Esophagus squamous epithelium (tissue), 5 donors: Measurements from ENCODE around the gene RMND5B. TPM values are rescaled to one million over a fixed set of nuclear protein-coding genes. Genes with fewer than 3 reads are reported as not detected.

Source experiments
- DNase-seq: peaks from one replicate; lab custom pipeline; 2025; lab: John Stamatoyannopoulos, UW
- H3K27ac ChIP-seq, 4 donors: fragments of 200-600 bp; sonication (generic); one replicate each; pipeline ENCODE4 v1.5.1; 2016 to 2019; ENCODE audit warnings: mild to moderate bottlenecking in 1 of 4
- H3K27me3 ChIP-seq, 4 donors: fragments of 200-600 bp; sonication (generic); 1 replicate in 3 of 4; 2 replicates in 1 of 4; pipeline versions ENCODE4 v1.5.1 to v1.6.0; 2017 to 2021; ENCODE audit warnings: antibody characterized with exemption in 1 of 4
- H3K36me3 ChIP-seq, 3 donors: fragments of 200-600 bp; sonication (generic); one replicate each; pipeline ENCODE4 v1.5.1; 2016 to 2019
- H3K4me1 ChIP-seq, 3 donors: fragments of 200-600 bp; sonication (generic); one replicate each; pipeline ENCODE4 v1.5.1; 2017 to 2019
- H3K4me3 ChIP-seq, 4 donors: fragments of 200-600 bp; sonication (generic); 1 replicate in 3 of 4; 2 replicates in 1 of 4; pipeline ENCODE4 v1.5.1; 2016 to 2019; ENCODE audit warnings: mild to moderate bottlenecking in 2 of 4, moderate library complexity in 1 of 4
- H3K9me3 ChIP-seq, 3 donors: fragments of 200-600 bp; sonication (generic); one replicate each; pipeline ENCODE4 v1.5.1; 2016 to 2019
- POLR2A ChIP-seq, 4 donors: fragments of 450-650 bp; IDR thresholded peaks; one replicate each; pipeline ENCODE4 v1.6.1; 2017; ENCODE audit warnings: antibody characterized with exemption in 4 of 4, mild to moderate bottlenecking in 4 of 4, moderate library complexity in 3 of 4
- WGBS, 2 donors: methylation state at CpG; one replicate each; pipeline ENCODE4 v1.1.5; 2018; 5-methylcytosine and 5-hydroxymethylcytosine counted together
- intact Hi-C: fragments of 100-400 bp; cut with DNase I; formaldehyde crosslinking; loops from one replicate; pipeline ENCODE4 v1.15.0; 2022
- total RNA-seq, 4 donors: library from RNA; depleted of rRNA; stranded (reverse); fragments of >200 nt; gene quantifications; one replicate each; pipeline ENCODE4 v1.1.0, GENCODE V29; 2016
- TF ChIP-seq, protein P1 (sequence below), 6 experiments: fragments of 450-650 bp in 4 of 6; fragments of 200-600 bp in 2 of 6; sonication (generic) in 2 of 6; IDR thresholded peaks; one replicate each; pipeline ENCODE4 v1.5.1; 2016 to 2019; ENCODE audit warnings: antibody characterized with exemption in 6 of 6, mild to moderate bottlenecking in 4 of 6, moderate library complexity in 4 of 6
- donor health status: DM: yes; HTN: yes; CAD: no.

The RMND5B gene
- total RNA-seq, 4 donors from 2014 or later, result 43.9 to 88.1 (median 64.4) TPM

DNA sequence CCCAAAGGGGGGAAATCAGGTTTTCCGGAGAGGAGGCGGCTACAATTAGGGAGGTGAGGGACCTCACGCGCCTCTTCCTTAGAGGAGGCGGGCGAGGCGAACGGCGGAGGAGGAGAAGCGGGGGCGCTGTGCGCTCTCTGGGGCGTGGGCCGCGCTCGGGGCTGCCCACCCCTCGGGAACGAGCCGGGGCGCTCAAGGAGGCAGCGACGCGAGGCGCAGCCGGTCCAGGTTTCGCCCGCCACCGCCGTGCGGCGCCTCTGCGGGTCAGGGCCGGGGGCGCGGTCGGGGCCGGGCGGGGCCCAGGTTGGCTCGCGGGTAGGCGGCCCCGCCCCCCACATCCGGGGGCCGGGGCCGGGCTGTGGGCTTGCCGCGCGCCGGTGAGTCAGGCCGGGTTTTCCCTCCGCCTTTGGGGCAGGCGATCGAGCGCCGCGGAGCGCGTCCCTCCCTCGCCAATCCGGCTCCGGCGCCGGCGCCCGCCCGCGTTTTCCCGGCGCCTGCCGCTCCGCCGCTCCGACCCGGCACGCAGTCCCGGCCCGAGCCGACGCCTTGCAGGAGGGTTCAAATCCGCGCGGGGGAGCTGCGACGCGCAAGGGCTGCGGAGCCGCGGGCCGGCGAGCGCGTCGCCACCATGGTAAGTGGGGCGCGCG, 17.6 kb upstream of the RMND5B start, which contains the start of gene N4BP3:
Gene N4BP3, plus strand, starts transcription at position 392 of the 647 bp plus-strand sequence. CDS start 6,052 bp downstream, outside the sequence.
- H3K9me3 ChIP-seq, result no peaks in the 10 kb centered on the region
- H3K36me3 ChIP-seq, result no peaks in the 10 kb centered on the region
- H3K27me3 ChIP-seq, result peaks cover 0 to 65% (median 3%) of the 10 kb centered on the region in 4 donors
- TF ChIP-seq POLR2A (IDR thresholded peaks at IDR 0.05), result peak in 2 of 4 donors; percentile 42 to 51
- TF ChIP-seq, protein P1, sequence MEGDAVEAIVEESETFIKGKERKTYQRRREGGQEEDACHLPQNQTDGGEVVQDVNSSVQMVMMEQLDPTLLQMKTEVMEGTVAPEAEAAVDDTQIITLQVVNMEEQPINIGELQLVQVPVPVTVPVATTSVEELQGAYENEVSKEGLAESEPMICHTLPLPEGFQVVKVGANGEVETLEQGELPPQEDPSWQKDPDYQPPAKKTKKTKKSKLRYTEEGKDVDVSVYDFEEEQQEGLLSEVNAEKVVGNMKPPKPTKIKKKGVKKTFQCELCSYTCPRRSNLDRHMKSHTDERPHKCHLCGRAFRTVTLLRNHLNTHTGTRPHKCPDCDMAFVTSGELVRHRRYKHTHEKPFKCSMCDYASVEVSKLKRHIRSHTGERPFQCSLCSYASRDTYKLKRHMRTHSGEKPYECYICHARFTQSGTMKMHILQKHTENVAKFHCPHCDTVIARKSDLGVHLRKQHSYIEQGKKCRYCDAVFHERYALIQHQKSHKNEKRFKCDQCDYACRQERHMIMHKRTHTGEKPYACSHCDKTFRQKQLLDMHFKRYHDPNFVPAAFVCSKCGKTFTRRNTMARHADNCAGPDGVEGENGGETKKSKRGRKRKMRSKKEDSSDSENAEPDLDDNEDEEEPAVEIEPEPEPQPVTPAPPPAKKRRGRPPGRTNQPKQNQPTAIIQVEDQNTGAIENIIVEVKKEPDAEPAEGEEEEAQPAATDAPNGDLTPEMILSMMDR (IDR thresholded peaks at IDR 0.05), result peak in 3 of 6 experiments; percentile 11 to 25 (median 17)
- intact Hi-C loops, result no loop called here
- no peak for DNase-seq
- H3K4me3 ChIP-seq, result peak within 1 kb of the TSS; percentile 54 to 78 (median 67)
- peak within 1 kb of the TSS; percentile 86 to 94 (median 86) for H3K27ac ChIP-seq
- WGBS, 2 donors, result 0% methylated on average over 1 to 11 of the region's 96 CpGs
- peaks cover 36 to 93% (median 45%) of the 10 kb centered on the region in 3 donors for H3K4me1 ChIP-seq

DNA sequence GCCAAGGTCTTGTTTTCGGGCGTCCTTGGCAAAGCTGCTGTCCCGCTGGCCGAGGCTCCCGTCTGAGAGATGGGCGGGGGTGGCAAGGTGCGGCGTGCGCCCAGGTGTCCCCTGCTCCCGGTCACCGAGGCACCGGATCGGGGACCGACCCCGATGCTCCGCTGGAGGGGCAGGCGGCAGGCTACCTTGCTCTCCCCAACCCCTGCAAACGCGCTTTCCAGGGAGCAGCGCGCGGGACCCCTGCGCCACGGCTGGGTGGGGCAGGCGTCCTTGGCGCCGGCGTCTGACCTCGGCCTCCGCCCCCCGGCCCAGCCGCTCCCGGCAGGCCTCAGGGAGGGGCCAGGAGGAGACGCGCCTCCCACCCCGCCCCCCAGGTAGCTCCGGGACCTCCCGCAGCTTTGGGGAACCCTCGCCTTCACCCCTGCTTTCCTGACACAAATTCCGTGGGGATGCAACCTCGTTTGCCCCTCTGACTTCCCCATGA, 16.9 kb upstream of the RMND5B start:
- DNase-seq, result no peak
- Histone ChIP-seq H3K36me3 (no peaks in the 10 kb centered on the region), H3K4me1 (peaks cover 31 to 93% (median 39%) of the 10 kb centered on the region in 3 donors), H3K9me3 (no peaks in the 10 kb centered on the region), H3K27me3 (peaks cover 0 to 68% (median 3%) of the 10 kb centered on the region in 4 donors), H3K27ac (peak overlapping the region; percentile 86 to 94 (median 86)), H3K4me3 (peak overlapping the region; percentile 54 to 78 (median 67))
- intact Hi-C loops, result no loop called here
- WGBS, 2 donors, result 0% methylated on average over 5 to 6 of the region's 41 CpGs
- no peak for TF ChIP-seq POLR2A (IDR thresholded peaks at IDR 0.05)
- TF ChIP-seq, protein P1 (IDR thresholded peaks at IDR 0.05), result no peak

DNA sequence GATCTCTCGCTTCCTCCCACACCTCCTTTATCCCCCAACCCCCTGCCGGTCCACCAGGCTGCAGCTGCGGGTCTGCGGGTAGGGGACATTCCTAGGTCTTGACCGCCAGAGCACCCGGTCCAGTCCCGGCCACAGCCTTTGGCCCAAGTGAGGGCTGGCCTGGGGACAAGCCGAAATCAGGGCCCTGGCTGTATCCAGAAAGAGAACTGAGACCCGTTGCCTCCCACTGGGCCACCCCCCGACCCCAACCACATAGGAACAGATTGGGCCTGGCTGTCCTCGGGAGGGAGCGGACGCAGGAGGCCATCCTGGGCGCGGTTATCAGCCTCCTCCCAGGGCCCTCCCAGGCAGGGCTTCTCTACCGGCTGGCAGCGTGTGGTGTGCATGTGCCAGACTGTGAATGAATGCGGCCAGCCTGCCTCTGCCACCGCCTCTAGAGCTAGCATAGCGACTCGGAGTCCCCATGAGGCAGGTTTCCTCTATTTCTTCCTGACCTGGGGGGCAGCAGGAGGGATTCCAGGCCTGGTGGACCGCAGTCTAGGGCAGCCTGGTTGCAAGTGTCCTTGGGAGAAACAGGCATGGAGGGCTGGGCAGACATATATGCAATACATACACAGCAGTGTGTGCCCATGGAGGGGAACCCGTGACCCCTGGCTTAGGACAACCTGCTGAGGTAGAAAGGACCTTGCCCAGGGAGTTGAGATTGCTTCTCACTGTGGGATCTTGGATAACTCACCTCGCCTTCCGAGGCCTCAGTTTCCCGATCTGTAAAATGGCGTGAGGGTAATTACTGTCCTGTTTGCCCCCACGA, 16.3 kb upstream of the RMND5B start:
- Histone ChIP-seq H3K27ac (peak overlapping the region; percentile 86 to 94 (median 86)), H3K36me3 (peaks cover 0 to 1% (median 0%) of the 10 kb centered on the region in 3 donors), H3K9me3 (no peaks in the 10 kb centered on the region), H3K27me3 (peaks cover 0 to 68% (median 3%) of the 10 kb centered on the region in 4 donors), H3K4me1 (peaks cover 26 to 93% (median 33%) of the 10 kb centered on the region in 3 donors), H3K4me3 (peak overlapping the region; percentile 54 to 78 (median 67))
- intact Hi-C loops, result no loop called here
- WGBS, 2 donors, result 28 to 43% methylated on average over 6 to 12 of the region's 28 CpGs
- TF ChIP-seq POLR2A (IDR thresholded peaks at IDR 0.05), result no peak
- TF ChIP-seq, protein P1 (IDR thresholded peaks at IDR 0.05), result no peak
- DNase-seq, result no peak

DNA sequence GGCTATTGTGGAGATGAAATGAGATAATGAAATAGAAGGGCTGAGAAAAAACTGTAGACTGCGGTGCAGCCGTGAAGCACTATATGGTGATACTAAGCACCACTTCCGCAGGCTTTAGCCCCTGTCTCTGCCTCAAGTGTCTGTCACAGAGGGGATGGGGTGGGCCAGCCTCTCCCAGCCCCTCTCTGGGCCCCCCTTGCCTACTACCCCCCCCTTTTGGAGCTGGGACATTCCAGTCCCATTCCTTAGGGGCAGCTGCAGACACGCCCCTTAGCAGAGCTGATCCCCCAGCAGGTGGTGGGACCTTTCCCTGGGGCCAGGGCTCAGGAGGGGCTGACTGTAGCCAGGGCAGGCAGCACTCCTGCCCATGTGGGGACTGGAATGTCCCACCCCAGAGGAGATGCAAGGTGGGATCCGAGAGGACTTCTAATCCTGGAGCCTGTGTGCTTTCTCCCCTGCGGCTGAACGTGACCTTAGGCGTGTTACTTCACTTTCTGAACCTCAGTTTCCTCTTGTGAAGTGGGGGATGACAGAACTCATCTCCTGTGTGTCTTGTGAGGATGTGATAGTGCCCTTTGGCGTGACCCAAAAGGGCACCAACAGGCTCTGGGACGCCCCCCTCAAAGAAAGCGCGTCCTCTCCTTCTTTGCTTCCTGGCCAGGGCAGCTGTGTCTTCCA, 15.5 kb upstream of the RMND5B start:
- Histone ChIP-seq H3K27me3 (peaks cover 0 to 68% (median 3%) of the 10 kb centered on the region in 4 donors), H3K9me3 (no peaks in the 10 kb centered on the region), H3K4me1 (peaks cover 26 to 100% (median 33%) of the 10 kb centered on the region in 3 donors), H3K4me3 (peak overlapping the region; percentile 54 to 78 (median 67)), H3K27ac (peak overlapping the region in 3 of 4 donors; percentile 86 to 94 (median 86)), H3K36me3 (peaks cover 0 to 8% (median 0%) of the 10 kb centered on the region in 3 donors)
- intact Hi-C loops, result no loop called here
- WGBS, 2 donors, result 69 to 77% methylated on average over 11 of the region's 12 CpGs
- DNase-seq, result no peak
- TF ChIP-seq, protein P1 (IDR thresholded peaks at IDR 0.05), result no peak
- no peak for TF ChIP-seq POLR2A (IDR thresholded peaks at IDR 0.05)
